ENCODE measurements around the gene CROCC2.

GRCh38 chr2:240873805-240874714 is 32.1 kb upstream of the CROCC2 start:
- TF ChIP-seq ERF (CRISPR knock-in tag; IDR thresholded peaks at IDR 0.05) (peak; percentile 91), CTCF (CRISPR knock-in tag; IDR thresholded peaks at IDR 0.05) (peak; percentile 74), MAFF (IDR thresholded peaks at IDR 0.05; ENCODE audit: low read depth, low read length) (no peak), ZNF232 (CRISPR knock-in tag; IDR thresholded peaks at IDR 0.05; ENCODE audit: borderline replicate concordance) (no peak)

All from HepG2 (cell line).